ENCODE measurements around the gene NBEA. TPM values are rescaled to one million over a fixed set of nuclear protein-coding genes. Genes with fewer than 3 reads are reported as not detected.

NBEA gene
- total RNA-seq, 1 experiment from 2014 or later: 3.3 TPM

DNA sequence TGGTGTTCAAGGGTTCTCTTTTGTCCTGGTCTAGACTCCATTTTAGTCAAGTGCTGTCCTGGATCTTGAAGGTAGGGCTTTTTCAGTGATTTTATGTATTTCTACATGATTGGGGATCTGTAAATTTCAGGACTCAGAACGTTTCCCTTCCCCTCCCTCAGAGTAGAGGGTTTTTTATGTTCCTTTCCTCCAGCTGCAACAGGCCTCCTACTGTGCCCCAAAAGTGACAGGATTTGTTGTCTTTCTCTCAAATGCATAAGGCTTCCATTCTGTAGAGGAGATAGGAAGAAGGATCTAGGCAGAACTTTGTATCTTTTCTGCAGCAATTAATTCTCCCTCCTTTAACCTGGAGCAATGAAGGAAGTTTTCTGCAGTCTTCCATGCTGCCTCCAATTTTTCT lies 283.1 kb downstream of the NBEA start:
- ChIA-PET POLR2A (no interaction called here), CTCF (no interaction called here)
- no peak overlapping the region for H3K27ac ChIP-seq (ENCODE audit: low read length)
- no peaks in the 10 kb centered on the region for H3K27me3 ChIP-seq (ENCODE audit: control insufficient read depth, insufficient read depth, low read length)
- TF ChIP-seq POLR2AphosphoS5 (IDR thresholded peaks at IDR 0.05; ENCODE audit: low read depth, low read length) (no peak), TCF7L2 (IDR thresholded peaks at IDR 0.05; ENCODE audit: low read depth, low read length) (no peak), SIN3A (IDR thresholded peaks at IDR 0.05; ENCODE audit: borderline replicate concordance, insufficient read depth, low read depth, low read length) (no peak)
- TF ChIP-seq, protein P1, sequence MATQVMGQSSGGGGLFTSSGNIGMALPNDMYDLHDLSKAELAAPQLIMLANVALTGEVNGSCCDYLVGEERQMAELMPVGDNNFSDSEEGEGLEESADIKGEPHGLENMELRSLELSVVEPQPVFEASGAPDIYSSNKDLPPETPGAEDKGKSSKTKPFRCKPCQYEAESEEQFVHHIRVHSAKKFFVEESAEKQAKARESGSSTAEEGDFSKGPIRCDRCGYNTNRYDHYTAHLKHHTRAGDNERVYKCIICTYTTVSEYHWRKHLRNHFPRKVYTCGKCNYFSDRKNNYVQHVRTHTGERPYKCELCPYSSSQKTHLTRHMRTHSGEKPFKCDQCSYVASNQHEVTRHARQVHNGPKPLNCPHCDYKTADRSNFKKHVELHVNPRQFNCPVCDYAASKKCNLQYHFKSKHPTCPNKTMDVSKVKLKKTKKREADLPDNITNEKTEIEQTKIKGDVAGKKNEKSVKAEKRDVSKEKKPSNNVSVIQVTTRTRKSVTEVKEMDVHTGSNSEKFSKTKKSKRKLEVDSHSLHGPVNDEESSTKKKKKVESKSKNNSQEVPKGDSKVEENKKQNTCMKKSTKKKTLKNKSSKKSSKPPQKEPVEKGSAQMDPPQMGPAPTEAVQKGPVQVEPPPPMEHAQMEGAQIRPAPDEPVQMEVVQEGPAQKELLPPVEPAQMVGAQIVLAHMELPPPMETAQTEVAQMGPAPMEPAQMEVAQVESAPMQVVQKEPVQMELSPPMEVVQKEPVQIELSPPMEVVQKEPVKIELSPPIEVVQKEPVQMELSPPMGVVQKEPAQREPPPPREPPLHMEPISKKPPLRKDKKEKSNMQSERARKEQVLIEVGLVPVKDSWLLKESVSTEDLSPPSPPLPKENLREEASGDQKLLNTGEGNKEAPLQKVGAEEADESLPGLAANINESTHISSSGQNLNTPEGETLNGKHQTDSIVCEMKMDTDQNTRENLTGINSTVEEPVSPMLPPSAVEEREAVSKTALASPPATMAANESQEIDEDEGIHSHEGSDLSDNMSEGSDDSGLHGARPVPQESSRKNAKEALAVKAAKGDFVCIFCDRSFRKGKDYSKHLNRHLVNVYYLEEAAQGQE (IDR thresholded peaks at IDR 0.05; ENCODE audit: insufficient read depth in 1 of 2, low read depth in 2 of 2, low read length in 1 of 2): no peak
- TF ChIP-seq, protein P2, sequence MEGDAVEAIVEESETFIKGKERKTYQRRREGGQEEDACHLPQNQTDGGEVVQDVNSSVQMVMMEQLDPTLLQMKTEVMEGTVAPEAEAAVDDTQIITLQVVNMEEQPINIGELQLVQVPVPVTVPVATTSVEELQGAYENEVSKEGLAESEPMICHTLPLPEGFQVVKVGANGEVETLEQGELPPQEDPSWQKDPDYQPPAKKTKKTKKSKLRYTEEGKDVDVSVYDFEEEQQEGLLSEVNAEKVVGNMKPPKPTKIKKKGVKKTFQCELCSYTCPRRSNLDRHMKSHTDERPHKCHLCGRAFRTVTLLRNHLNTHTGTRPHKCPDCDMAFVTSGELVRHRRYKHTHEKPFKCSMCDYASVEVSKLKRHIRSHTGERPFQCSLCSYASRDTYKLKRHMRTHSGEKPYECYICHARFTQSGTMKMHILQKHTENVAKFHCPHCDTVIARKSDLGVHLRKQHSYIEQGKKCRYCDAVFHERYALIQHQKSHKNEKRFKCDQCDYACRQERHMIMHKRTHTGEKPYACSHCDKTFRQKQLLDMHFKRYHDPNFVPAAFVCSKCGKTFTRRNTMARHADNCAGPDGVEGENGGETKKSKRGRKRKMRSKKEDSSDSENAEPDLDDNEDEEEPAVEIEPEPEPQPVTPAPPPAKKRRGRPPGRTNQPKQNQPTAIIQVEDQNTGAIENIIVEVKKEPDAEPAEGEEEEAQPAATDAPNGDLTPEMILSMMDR (IDR thresholded peaks at IDR 0.05): no peak
- DNase-seq (ENCODE audit: low read depth, low spot score) (no peak), ATAC-seq (no peak)
- no peaks in the 10 kb centered on the region for H3K4me1 ChIP-seq (ENCODE audit: control insufficient read depth, insufficient read depth, low read length)
- H3K36me3 ChIP-seq (ENCODE audit: control insufficient read depth, insufficient read depth, low read length): no peaks in the 10 kb centered on the region
- in situ Hi-C loops (cut with HindIII; ENCODE audit: low pct_unique_long_range_greater_than_20kb, low sequenced_read_pairs) (no loop called here), intact Hi-C loops (cut with micrococcal nuclease; ENCODE audit: unreplicated experiment) (no loop called here)
- no TSS peak for BruUV-seq (replicated peaks)
- no peak overlapping the region for H3K4me3 ChIP-seq (ENCODE audit: low read depth in 2 of 2, low read length in 2 of 2)
- no peaks in the 10 kb centered on the region for H3K9me3 ChIP-seq (ENCODE audit: control insufficient read depth, insufficient read depth, low read depth, low read length)

DNA sequence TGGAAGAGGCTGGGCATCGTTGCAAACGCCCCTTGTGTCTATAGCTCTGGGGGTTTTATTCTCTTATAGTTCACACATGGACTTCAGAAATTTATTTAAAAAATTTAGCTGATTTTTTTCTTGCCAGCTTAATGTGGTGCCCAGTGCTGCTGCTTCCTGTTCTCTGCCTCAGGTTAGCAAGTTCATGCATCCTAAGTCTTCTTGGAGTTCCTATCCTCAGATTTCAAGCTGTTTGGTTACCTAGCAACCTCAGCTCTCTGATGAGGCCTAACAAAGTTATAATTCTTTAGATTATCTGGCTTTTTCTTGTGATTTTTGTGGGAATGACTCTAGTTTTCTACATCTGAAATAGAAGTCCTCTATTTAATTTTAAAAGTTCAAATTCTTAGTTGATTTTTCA lies 283.5 kb downstream of the NBEA start:
- ATAC-seq: no peak
- in situ Hi-C loops (cut with HindIII; ENCODE audit: low pct_unique_long_range_greater_than_20kb, low sequenced_read_pairs): no loop called here
- CTCF ChIA-PET: no interaction called here

More for the DNA sequence above, 283.5 kb downstream of the NBEA start:
- POLR2A ChIA-PET: no interaction called here
- BruUV-seq (replicated peaks): no TSS peak
- Histone ChIP-seq H3K4me3 (ENCODE audit: low read depth in 2 of 2, low read length in 2 of 2) (no peak overlapping the region), H3K27me3 (ENCODE audit: control insufficient read depth, insufficient read depth, low read length) (no peaks in the 10 kb centered on the region), H3K27ac (ENCODE audit: low read length) (no peak overlapping the region), H3K36me3 (ENCODE audit: control insufficient read depth, insufficient read depth, low read length) (no peaks in the 10 kb centered on the region), H3K9me3 (ENCODE audit: control insufficient read depth, insufficient read depth, low read depth, low read length) (no peaks in the 10 kb centered on the region), H3K4me1 (ENCODE audit: control insufficient read depth, insufficient read depth, low read length) (no peaks in the 10 kb centered on the region)
- DNase-seq (ENCODE audit: low read depth, low spot score): no peak
- no peak for TF ChIP-seq POLR2AphosphoS5 (IDR thresholded peaks at IDR 0.05; ENCODE audit: low read depth, low read length)
- TF ChIP-seq, protein P1 (IDR thresholded peaks at IDR 0.05; ENCODE audit: insufficient read depth in 1 of 2, low read depth in 2 of 2, low read length in 1 of 2): no peak
- TF ChIP-seq SIN3A (IDR thresholded peaks at IDR 0.05; ENCODE audit: borderline replicate concordance, insufficient read depth, low read depth, low read length): no peak
- TF ChIP-seq, protein P2 (IDR thresholded peaks at IDR 0.05): no peak
- no peak for TF ChIP-seq TCF7L2 (IDR thresholded peaks at IDR 0.05; ENCODE audit: low read depth, low read length)
- intact Hi-C loops (cut with micrococcal nuclease; ENCODE audit: unreplicated experiment): no loop called here
